NCI-H146 treated with DMSO at 0.1 percent for 48 hours (cell line): Measurements from ENCODE around the gene PNKD.

Source experiments
- DNase-seq: peaks from one replicate; lab custom pipeline; 2025; ENCODE audit not compliant: unreplicated experiment; lab: John Stamatoyannopoulos, UW

PNKD gene

GRCh38 chr2:218340656-218341055 lies 70.3 kb downstream of the PNKD start:
- no peak for DNase-seq

- no peak for DNase-seq
These were observed 71.1 kb downstream of the PNKD start for GRCh38 chr2:218341381-218341780.

DNA sequence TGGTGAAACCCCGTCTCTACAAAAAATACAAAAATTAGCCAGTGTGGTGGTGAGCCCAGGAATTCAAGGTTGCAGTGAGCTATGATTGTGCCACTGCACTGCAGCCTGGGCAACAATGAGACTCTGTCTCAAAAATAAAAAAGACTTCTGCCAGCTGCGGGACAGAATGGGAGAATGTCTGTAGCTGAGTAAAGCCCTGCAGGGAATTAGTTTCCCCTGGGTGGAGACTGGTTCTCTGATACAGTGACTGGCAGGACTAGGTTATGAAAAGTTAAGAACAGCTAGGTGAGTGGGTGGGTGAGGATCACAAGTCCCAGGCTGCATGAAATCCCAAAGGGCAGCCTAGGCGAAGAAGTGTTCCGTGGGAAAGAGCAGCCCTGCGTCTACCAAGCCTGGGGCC lies 72.5 kb downstream of the PNKD start:
- DNase-seq = no peak

- no peak for DNase-seq
These were observed 73.3 kb downstream of the PNKD start for GRCh38 chr2:218343591-218343990.

GRCh38 chr2:218344090-218344754 lies 73.9 kb downstream of the PNKD start:
- DNase-seq = no peak

GRCh38 chr2:218344755-218345417 lies 74.6 kb downstream of the PNKD start:
- no peak for DNase-seq

DNA sequence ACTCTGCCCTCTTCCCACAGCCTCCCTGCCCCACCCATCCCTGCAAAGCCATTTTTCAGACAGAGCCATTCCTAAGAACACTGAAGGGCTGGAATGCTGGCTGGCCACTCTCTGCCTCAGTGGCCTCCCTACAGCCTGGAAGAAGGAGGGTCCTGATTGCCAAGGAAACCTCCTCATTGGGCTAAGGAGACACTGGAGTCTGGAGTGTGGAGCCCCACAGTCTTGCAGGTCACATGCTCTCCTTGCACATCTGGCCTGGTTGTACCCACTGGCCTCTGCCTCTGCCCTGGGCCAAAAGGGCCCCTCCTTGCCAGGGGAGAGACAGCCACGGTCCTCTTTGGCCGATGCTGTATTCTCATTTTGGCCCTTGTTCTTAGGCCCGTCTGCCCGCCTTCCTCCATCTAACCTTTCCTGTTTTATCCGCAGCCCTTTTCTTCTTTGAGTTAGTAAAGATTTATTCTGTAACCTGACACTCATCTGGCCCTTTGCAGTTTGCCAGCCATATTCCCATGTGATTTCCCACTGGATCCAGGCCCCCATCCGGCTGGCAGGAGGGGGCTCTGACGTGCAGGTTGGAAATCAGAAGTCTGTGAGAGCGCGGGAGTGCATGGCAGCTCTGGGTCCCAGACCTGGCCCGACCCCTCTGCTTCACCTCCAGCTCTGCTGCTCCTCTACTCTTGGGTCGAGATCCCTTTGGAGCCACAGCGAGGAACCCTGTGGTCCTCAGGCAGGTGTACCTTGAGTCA lies 75.3 kb downstream of the PNKD start:
- no peak for DNase-seq

GRCh38 chr2:218347172-218347571 lies 76.9 kb downstream of the PNKD start:
- DNase-seq = no peak

DNA sequence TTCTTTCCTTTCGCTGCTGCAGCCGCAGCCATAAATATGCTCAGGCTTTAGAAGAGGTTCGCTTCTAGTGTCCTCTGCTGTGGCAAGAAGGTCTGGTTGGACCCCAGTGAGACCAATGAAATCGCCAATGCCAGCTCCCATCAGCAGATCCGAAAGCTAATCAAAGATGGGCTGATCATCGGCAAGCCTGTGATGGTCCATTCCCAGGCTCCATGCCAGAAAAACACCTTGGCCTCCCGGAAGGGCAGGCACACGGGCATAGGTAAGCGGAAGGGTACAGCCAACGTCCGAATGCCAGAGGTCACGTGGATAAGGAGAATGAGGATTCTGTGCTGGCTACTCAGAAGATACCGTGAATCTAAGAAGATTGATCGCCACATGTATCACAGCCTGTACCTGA lies 83.7 kb downstream of the PNKD start:
- DNase-seq = no peak

DNA sequence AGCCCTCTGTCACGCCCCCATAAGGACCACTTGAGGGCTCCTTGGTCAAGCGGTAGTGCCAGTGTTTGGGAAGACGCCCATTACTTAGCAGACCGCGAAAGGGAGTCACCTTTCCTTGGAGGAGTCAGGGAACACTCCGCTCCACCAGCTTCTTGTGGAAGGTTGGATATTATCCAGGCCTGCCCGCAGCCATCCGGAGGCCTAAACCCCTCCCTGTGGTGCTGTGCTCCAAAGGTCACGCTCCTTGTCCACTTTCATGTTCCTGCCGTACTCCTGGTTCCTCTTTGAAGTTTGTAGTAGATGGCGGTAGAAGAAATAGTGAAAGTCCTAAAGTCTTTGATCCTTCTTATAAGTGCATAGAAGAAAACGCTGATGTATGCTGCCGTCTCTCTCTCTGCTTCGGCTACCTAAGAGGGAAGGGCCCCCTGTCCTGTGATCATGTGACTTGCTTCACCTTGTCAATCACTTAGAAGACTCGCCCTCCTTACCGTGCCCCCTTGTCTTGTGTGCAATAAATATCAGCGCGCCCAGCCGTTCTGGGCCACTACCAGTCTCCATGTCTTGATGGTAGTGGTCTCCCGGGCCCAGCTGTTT lies 84.6 kb downstream of the PNKD start:
- DNase-seq = no peak

DNA sequence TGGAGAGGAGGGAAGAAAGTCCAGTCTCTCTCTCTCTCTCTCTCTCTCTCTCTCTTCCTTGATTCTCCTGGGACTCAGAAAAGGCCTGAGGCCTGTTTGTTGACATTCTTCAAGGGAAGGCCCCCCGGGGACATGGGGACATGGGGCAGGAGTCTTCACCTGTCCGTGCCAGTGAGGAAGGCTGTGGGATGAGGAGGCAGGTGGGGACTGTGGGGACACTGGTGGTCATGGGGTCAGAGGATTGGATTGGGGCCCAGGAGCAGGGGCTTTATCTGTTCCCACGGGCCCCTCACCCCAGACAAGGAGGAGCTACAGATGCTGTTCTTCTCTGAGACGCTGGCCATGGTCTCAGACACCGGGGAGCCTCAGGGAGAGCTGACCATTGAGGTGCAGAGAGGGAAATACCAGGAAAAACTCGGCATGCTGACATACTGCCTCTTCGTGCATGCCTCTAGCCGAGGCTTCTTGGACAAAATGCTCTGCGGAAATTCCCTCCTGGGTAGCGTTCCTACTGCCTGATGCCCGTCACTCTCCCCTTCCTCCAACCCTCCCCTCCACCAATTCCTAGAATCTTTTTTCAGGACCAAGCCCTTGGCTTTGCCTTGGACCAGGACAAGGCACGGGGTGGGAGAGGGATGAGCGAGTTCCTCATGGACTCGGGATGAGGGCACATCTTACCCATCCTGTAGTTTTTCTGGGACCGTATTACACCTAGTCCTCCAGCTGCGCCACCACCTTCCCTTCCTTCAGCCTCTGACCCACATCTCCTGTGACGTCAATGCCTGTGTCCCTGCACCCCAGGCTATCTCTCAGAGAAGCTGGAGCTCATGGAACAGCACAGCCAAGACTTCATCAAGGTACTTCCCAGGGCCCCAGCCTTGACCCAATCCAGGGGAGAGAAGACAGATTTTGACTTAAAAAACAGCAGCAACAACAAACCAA lies 87.2 kb downstream of the PNKD start:
- DNase-seq = no peak

- no peak for DNase-seq
These were observed 90.1 kb downstream of the PNKD start for GRCh38 chr2:218360453-218360852.

GRCh38 chr2:218362606-218363005 lies 92.3 kb downstream of the PNKD start:
- DNase-seq = no peak

- no peak for DNase-seq
These were observed 93.4 kb downstream of the PNKD start for GRCh38 chr2:218363736-218364135.

- no peak for DNase-seq
These were observed 93.9 kb downstream of the PNKD start for GRCh38 chr2:218364196-218364595.

DNA sequence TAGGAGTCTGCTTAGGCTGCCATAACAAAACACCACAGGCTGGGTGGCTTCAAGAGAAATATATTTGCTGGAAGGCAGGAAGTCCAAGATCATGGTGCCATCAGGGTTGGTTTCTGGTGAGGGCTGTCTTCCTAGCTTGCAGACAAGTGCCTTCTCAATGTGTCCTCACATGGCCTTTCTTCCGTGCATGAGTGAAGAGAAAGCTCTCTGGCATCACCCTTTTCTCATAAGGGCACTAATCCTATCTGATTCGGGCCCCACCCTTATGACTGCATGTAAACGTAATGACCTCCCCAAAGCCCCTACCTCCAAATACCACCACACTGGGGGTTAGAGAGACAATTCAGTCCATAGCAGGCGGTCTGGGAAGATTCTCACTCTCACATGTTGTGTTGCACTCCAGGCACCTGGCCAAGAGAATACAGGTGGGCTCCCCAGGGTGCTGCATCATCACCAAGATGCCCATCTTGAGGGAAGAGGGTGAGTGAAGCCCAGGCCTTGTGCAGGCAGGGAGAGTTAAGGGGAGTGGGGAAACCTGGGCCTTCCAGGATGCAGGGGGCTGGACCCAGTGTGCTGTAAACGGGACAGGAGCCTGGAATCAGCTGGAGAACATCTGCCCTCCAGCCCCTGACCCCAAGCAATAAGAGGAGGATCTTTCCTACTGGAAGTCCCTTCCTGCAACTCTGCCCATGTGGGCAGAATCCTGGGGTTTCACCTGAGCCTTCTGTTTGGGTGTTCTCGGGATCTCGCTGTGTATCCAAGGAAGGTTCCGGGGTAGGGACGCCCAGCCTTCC lies 96.5 kb downstream of the PNKD start:
- no peak for DNase-seq

- no peak for DNase-seq
These were observed 97.3 kb downstream of the PNKD start for GRCh38 chr2:218367415-218368149.

DNA sequence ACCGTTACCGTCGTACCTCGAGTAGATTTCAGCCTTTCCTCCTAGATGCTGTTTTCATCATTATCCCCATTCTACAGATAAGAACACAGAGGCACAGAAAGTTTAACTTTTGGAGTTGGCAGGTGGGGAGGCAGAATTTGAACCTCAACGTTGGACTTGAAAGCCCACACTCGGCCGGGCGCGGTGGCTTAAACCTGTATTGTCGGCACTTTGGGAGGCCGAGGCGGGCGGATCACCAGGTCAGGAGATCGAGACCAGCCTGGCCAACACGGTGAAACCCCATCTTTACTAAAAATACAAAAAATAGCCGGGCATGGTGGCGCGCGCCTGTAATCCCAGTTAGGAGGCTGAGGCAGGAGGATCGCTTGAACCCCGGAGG lies 97.8 kb downstream of the PNKD start:
- DNase-seq = no peak

- DNase-seq = no peak
These were observed 98.4 kb downstream of the PNKD start for GRCh38 chr2:218368621-218369153.
